Hepatocyte (in vitro differentiated cells): ENCODE data around the gene AP3M1.
"Not testable (repeated sequence)": the region's sequence is repeated elsewhere in the genome, so short reads cannot be mapped to it uniquely, and the experiment has no call there.

Experiments used
- CTCF ChIP-seq: fragments of 200-600 bp; sonication (generic); IDR thresholded peaks from 2 replicates; pipeline ENCODE4 v1.5.1; 2016; ENCODE audit warnings: antibody characterized with exemption, mild to moderate bottlenecking; ENCODE audit not compliant: poor library complexity
- EZH2 ChIP-seq: fragments of 200-600 bp; sonication (generic); IDR thresholded peaks from 2 replicates; pipeline ENCODE4 v1.6.1; 2016; ENCODE audit warnings: antibody characterized with exemption, mild to moderate bottlenecking, borderline replicate concordance
- EZH2phosphoT487 ChIP-seq: fragments of 200-600 bp; sonication (generic); IDR thresholded peaks from one replicate; pipeline ENCODE4 v1.6.1; 2018; ENCODE audit warnings: antibody characterized with exemption, mild to moderate bottlenecking, low read depth, moderate library complexity; ENCODE audit not compliant: unreplicated experiment, severe bottlenecking

GRCh38 chr10:74188617-74189016 is 38.0 kb upstream of the AP3M1 start:
- not testable (repeated sequence) for TF ChIP-seq CTCF, EZH2, EZH2phosphoT487
